ENCODE results near the gene ERBB4.

ERBB4 gene

DNA sequence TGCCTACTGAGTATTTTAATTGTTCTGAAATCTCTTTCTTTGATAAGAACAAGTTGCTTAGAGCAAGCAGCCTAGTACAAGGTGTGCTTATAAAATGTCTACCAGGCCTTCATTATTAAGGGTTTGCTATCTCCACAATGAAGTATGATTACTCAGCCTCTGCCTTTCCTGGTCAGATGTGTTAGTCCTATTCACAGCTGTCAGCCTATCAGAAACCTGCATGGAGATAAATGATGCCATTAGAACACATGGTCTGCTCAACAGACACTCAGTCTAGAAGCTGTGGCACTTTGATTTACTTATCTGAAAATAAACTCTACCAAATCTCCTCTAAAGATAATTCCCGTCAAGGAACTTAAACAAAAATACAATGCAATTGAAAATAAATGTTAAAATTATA is 448.7 kb downstream of the ERBB4 start:
- no peak for FAIRE-seq
- DNase-seq (ENCODE audit: low spot score) = no peak

DNA sequence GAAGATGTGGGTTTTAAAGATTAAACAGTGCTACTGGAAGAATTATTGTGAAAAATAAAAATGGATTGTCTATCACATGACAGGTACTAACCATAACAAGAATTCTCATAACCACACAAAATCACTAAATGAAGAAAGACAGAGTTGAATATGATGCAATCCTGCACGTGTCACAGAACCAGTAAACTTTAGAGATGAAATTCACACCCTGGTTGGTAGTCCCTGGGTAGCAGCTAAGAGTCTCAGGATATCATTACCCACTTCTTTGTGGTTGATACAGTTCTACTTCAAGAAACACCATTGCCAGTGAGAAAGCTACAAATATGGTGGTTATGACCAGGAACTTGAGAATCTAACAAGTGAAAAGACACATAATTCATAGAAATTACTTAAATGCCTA is 450.2 kb downstream of the ERBB4 start:
- FAIRE-seq = no peak

DNA sequence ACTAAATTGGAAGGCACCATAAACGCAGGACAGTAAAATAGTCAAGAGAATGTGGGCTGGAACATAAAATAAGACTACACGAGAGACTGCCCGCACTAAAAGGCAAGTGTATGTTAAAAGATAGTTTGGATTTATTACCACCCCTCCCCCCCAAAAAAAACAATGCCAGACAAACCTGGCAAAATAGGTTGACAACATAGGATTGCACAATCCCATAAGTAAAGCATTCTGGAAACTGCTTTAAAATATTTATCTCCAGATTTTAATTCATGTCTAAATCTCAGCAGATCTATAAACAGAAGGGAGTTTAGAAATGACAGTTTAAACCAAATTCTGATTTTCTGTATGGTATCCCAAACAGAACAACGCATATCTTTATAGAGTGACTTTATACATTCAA is 455.1 kb downstream of the ERBB4 start:
- FAIRE-seq (no peak), DNase-seq (ENCODE audit: low spot score) (no peak)

More for the DNA sequence above, 450.2 kb downstream of the ERBB4 start:
- DNase-seq (ENCODE audit: low spot score) = no peak

DNA sequence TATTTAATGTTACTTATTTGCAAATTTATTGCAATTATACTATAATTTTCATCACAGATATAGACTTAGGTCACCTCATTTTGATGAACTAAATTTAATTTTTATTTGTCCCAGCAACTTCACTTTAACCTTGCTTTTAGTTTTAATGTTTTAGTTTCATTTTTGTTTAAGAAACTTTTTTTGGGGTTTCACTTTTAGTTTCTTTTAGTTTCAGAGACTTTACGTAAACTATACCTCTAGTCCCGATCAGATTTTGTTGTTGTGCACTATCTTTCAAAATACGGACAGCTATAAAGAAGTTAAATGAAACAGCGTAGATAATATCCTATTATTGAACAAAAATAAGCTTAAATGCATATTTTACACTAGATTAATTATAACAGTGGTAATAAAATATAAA is 460.5 kb downstream of the ERBB4 start:
- DNase-seq (ENCODE audit: low spot score) (no peak), FAIRE-seq (no peak)

DNA sequence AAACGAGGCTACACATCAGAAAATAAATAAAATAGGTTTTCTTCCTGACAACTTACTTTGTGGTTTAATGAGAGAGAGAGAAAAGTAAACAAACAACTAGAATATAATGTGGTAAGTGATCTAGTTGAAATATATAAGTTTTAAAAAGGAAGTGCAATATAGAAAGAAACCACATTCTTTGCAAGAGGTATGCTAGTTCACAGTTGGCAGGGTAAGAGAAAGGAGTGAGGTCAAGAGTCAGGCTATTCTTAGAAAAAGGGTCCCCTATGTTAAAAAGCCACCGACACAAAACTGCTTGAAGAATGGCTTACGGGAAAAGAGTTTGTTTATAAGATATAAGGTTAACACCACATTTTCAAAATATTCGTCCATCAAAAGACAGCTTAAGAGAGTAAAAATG is 462.1 kb downstream of the ERBB4 start:
- DNase-seq (ENCODE audit: low spot score) = no peak
- FAIRE-seq = no peak

DNA sequence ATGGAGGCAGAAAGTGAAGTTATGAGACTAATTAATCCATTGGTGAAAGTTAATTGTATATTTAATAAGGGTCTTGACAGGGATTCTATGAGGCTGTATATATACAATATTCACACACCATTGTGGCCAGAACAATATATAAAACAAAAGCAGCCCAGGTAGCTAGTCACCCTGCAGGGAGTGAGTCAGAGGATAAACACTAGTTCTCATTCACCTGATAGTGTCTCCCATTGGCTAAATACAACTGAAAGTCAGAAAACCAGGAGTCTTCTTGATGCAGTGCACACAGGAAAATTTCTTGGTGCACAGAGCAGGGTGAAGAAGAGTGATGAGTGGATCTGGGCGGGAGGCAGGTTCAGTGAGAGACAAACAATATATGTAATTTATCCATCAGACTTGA is 465.2 kb downstream of the ERBB4 start:
- FAIRE-seq = no peak
- DNase-seq (ENCODE audit: low spot score) = no peak

DNA sequence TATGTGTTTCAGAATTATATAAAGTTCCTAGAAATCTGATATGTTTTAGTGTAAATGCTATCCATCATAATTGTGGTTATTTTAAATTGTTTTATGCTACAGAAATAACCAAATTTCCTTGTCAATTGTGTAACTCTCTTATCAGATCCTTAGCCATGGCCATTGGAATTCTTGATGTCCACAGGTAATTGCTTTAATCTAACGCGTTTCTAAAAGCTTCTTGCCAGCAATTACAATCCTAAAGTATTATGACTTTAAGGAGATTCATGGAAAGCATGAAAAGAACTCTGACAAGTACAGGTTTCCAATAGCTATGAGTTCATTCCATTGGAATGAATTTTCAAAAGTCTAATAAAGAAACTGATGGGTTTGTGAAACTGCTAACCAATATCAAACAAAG is 472.1 kb downstream of the ERBB4 start:
- no peak for FAIRE-seq
- no peak for DNase-seq (ENCODE audit: low spot score)

DNA sequence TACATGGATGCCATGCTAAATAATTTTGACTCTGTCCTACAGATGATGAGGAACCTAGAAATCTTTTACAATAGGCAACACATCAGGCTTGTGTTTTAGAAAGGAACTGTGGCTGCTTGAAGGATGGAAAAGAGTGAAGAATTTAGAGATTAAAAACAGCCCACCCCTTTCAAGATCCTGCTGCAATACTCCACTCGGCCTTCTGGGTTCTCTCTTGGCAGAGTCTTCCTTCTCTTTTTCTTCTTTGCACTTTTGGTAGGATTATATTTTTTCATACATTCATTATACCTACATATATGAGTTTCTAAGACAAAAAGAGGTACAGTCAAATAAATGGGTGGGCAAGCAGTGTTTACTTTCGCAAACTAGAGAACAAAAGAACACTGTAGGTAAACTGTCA is 474.3 kb downstream of the ERBB4 start:
- FAIRE-seq (no peak), DNase-seq (ENCODE audit: low spot score) (no peak)

DNA sequence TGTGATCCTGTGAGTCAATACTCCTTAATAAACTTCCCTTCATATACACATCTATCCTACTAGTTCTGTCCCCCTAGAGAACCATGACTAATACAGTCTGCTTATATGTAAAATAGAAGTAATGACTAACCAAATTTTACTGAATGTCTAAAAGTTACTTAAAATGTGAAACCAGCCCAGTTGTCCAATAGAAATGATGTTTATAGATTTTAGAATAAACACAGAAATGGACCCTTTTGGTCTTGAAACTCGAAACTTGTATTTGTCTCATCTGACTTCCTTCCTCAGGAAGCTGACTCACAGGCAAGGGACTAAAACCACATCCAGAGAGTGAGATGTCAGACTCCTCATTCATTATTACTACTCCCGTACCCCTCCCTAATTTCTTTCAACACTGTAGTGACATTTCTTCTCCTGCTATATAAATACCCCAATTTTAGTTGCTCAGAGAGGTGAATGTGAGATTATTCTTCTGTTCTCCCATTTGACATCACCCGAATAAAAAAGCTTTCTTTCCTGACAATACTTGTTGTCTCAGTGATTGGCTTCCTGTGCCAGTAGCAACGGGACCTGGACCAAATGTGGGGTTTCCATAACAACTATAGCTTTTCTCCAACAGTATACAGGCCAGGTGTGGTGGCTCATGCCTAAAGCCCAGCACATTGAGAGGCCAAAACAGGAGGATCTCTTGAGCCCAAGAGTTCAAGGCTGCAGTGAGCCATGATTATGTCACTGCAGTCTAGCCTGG is 486.0 kb downstream of the ERBB4 start:
- no peak for FAIRE-seq
- DNase-seq (ENCODE audit: low spot score) = peak; percentile 22

DNA sequence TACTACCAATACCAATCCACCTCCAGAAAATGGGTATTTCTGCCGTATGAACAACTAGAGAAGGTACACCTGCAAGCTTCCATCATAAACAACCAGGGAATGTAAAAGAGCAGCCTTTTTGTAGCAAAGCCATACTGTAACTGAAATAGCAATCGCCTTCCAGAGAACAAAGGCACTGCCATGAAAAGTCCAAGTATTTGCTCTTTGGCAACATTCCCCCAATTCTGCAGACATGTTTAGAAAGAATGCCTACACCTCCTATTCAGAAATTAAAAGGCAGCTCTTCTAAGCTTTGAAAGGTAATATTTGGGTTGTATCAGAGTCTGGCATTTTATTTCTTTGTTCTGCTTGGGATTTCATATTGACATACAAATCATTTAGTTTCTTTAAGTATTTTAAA is 487.7 kb downstream of the ERBB4 start:
- FAIRE-seq (no peak), DNase-seq (ENCODE audit: low spot score) (no peak)

DNA sequence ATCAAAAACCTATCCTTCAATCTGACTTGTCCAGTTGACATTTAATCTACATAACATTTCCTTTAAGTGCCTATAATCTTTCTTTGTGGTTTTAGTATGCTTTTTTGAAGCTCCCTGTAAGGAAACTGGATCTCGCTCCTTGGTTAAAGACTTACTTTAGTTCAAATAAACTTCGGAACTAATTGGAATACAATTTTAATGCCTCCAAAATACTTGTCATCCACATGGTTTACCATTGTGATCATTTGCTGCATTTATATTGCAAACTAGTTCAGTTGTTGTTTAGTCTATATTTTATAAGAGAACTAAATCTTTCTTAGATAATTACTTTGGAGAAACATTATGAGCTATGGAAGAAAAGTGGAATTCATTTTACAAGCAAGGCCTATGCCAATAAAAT is 496.0 kb downstream of the ERBB4 start:
- DNase-seq (ENCODE audit: low spot score) (no peak), FAIRE-seq (no peak)

DNA sequence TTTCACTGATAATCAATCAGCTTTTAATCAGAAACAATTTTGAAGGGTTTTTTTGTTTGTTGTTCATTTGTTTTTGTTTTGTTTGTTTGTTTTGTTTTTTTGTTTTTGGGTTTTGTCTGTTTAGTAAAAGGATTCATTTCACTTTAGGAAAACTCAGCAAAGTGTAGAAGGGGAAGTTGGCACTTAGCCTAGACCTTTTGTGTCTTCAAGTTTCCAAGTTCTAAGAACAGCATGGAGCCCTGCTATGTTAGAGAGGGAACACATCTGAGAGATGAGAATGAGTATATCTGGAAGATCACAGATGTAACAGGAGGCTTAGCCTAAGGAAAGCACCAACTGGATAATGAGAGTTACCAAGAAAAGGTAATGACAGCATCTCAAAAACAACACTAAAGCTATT is 501.5 kb downstream of the ERBB4 start:
- no peak for DNase-seq (ENCODE audit: low spot score)
- no peak for FAIRE-seq

DNA sequence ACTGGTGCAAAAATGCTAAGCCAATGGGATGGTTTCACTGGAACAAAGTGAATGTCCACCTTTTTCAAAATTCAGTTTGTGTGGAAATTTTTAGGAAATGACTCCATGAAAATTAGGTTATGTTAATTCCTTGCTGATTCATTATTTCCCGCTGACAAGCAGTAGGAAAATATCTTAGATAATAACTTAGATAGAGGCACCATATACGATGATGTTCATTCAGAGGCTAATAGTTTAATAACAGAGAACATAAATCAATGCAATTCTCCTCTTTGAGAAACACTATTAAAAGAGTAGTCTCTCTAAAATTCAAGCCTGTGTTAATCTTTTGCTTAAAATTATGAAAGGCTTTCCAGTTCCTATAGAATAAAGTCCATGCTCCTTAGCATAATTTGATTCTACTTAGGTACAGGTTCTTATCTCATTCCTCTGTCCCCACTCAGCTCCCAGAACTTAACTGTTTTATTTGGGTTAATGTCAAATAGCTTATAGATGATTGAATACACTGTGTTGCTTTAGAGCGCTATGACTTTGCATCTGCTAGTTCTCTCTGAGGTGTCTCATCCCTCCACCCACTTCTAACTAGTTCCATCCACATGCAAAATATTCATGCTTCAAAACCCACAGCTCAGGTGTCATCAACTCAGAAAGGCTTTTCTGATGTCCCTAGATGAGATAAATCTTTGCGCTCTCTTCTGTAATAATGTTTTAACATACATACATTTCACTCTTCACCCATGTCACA is 503.6 kb downstream of the ERBB4 start:
- DNase-seq (ENCODE audit: low spot score) = no peak
- FAIRE-seq = no peak

DNA sequence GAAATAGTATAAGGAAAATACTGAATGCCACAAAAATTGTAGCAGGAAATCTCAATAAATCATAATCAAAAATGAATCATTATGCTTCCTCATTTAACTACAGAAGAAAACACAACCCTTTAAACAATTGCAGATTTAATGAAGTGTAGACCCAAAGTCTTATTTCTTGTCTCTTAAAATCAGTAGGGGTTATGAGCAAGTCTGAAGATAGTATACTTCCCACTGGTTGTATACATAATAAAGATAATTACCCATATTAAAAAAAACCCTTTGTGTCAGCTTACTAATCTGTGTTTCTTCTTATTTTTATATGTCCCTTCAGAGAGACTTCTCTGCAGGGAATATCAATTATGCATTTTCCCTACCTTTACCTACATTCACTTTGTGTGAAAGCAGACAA is 504.7 kb downstream of the ERBB4 start:
- no peak for DNase-seq (ENCODE audit: low spot score)
- no peak for FAIRE-seq

DNA sequence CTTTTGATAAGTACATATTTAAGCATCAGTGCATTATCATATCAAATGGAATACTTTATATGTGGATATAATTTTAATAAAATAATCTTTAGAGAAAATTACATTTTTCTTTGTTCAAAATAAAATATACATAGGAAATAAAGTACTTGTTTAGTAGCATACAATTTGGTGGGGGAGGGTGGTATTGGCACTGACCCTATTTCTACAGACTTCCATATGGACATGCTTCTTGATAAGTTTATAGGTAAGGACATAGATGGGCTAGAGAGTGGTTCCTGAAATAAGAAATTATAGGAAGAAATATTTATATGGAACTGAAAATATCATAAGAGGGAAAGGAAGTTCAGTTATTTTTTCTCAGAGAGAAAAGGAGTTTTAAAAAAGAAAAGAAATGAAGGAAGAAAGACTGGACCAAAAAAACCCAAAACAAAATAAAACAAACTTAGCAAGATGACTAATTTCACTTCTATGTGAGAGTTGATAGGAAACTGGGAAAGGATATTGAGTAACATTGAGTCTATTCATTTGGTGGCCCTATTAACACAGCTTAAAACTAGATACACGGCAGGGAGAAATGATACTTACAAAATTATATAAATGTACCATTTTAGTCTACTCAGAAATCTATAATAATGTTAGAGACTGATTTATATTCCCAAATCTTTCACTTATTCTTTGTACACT is 505.9 kb downstream of the ERBB4 start:
- DNase-seq (ENCODE audit: low spot score) = no peak
- no peak for FAIRE-seq

DNA sequence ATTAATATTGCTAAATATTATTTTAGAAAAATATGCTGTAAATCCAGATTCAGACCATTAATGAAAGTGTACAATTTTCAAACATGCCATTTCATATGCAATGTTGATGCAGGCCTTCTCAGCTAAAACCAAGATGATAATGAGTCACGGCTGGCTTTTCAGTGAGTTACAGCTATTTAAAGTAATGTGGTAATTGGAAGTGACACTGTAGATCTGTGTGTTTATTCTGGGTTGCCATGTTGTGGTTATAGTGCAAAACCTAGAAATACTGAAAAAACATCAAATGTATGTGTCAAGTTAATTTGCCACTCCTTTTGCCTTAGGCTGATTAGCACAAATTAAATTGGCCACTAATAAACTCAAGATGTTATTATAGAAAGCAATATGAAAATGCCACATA is 506.6 kb downstream of the ERBB4 start:
- DNase-seq (ENCODE audit: low spot score) (no peak), FAIRE-seq (no peak)

DNA sequence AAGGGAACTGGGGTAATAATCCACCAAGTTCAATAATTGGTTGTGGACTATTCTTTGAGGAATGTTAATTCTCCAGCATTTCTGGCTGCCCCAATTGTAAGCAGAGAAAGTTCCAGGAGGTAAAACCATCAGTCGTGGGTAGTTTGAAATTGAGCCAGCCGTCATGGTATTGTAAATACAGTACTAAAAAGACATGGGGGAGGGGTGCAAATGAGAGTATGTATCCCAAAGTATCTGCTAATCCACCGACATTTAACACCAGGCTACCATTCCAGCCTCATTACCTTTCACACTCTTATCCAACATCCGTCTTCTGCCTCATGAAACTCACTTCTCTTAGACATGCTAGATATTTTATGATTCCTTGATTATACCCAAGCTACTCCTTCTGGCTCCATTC is 507.9 kb downstream of the ERBB4 start:
- DNase-seq (ENCODE audit: low spot score) (no peak), FAIRE-seq (no peak)

DNA sequence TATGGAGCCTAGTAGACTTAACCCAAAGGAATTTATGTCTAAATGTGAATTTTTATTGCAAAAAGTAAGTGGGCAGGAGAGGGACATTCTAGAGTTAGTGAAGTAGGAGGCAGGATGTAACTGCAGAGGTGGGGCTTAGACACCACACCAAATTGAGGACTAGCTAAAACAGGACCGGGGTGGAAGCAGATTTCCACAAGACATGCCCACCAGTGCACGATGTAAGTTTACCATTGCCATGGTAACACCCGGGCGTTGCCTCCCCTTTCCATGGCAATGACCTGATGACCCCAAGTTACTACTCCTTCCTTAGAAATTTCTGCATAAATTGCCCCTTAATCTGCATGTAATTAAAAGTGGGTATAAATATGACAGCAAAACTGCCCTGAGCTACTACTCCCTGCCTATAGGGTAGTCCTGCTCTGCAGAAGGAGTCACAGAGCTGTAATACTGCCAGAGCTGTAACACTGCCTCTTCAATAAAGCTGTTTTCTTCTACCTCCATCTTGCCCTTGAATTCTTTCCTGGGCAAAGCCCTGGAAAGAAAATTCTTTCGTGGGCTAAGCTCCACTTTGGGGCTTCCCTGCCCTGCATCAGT is 509.7 kb downstream of the ERBB4 start:
- FAIRE-seq = no peak

DNA sequence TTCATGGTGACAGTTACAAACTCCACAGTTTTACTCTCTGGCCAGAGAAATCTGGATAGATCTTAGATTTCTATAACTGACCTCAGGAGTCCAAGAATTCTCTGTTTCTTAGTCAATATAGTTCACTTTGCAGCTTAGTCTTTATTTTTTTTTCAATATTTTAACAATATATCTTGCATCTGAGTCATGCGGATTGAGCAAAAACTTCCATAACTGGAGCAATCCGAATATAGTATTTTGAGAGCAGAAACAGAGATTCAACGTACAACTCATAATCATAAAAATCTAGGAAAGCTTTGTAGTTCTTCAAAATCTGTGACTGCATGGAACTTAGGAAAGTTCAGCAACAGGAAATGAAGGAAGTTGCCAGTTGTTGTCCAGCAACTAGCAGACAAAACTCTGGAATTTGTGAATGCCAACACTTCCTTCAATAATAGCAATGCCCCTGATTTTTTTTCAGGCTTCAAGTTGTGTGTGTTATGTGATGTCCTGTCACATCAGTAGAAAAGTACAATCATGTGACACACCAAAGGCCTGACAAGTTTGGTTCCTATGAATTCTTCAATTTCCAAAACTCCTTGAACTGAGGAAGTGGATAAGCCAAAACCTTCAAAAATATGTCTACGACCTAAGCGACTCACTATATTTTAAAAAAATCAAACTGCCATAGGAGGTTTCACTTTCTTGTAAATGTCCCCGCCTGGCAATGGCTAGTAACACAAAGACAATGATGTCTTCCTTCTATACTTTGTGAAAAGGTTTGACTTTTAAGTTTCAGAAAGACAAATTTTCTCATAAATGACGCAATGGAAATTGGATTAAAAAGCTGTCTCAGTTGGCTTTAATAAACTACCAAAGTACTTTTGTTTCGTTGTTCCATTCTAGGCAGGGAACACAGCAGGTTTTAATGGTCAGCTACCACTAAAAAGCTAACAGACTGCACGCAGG is 510.6 kb downstream of the ERBB4 start:
- FAIRE-seq (no peak), DNase-seq (ENCODE audit: low spot score) (no peak)

More for the DNA sequence above, 509.7 kb downstream of the ERBB4 start:
- no peak for DNase-seq (ENCODE audit: low spot score)

DNA sequence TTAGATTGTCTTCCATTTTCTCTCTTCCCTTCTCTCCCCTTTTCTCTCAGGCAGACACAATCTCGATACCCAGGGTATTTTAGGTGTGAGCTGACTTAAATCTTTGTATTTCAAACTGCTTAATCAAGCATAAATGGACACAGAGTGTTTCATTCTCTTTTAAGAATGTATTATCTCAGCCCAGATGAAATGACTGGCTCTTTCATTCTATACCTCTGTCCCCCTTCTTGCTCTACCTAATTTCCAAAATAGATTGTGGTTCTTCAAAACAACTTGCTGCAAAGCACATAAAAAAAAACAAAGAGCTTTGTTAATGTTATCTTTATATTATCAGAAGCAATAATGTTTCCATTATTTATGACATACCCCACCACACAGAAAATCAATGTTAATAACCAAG is 514.6 kb downstream of the ERBB4 start:
- no peak for DNase-seq (ENCODE audit: low spot score)
- FAIRE-seq = no peak

DNA sequence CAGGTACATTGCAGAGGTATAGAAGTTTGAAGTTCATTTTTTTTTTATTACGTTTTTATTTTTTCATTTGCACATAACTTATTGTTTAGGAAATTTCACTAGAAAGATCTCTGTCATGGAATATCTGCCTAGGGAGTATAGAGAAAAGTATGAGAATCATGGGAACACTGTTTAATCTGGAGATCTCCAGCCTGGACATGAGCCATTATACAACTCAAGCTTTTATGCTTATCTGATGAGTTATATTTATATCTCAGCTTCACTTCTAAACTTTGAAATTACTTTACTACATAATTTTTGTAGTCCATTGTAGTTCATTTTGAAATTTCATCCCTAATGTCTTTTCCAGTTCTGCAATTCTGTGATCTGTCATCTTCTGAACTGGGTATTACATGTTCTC is 515.6 kb downstream of the ERBB4 start:
- FAIRE-seq (no peak), DNase-seq (ENCODE audit: low spot score) (no peak)

All from urothelium cell line (cell line).